IMR-90 (cell line): ENCODE measurements around the gene MRPS34. TPM values are rescaled to one million over a fixed set of nuclear protein-coding genes. Genes with fewer than 3 reads are reported as not detected.
A peak's percentile ranks its signal among the peaks of the same experiment; 100 is the strongest.

ENCODE experiments used
- ATAC-seq: fragments of 200-7000 bp; cut with Tn5 transposase; 2 replicates; pipeline ENCODE4 v1.9.1; 2020; ENCODE audit warnings: low read depth, mild to moderate bottlenecking, moderate library complexity
- Bru-seq: library from RNA; stranded (reverse); fragments of 400-500 nt; gene quantifications from one replicate; lab custom pipeline; 2021; lab: Mats Ljungman, UMichigan
- BruChase-seq, 2 experiments: library from RNA; stranded (reverse); fragments of 400-500 nt; gene quantifications; one replicate each; lab custom pipeline; 2021; lab: Mats Ljungman, UMichigan
- BruUV-seq: library from RNA; stranded (reverse); fragments of 400-500 nt; replicated peaks from 2 replicates; lab custom pipeline; 2021; lab: Mats Ljungman, UMichigan
- CTCF ChIA-PET: fragments of 300-600 bp; formaldehyde crosslinking; extraction: SDS; loops from one replicate; lab custom pipeline; 2021; ENCODE audit warnings: antibody characterized with exemption; lab: Yijun Ruan, JAX
- POLR2A ChIA-PET: fragments of 300-600 bp; sonication (Branson Sonifier 250); formaldehyde crosslinking; loops from one replicate; lab custom pipeline; 2022; ENCODE audit warnings: antibody characterized with exemption; ENCODE audit not compliant: unreplicated experiment; lab: Charles Lee
- DNase-seq: peaks from one replicate; pipeline ENCODE4 v3.0.0; 2013
- H2AFZ ChIP-seq: replicated peaks from 2 replicates; pipeline ENCODE3; 2013; ENCODE audit warnings: low read length, mild to moderate bottlenecking; ENCODE audit not compliant: poor library complexity
- H2AK5ac ChIP-seq: 2 replicates; pipeline ENCODE4 v1.6.1; 2013; ENCODE audit warnings: low read depth, low read length, inconsistent platforms
- H2AK9ac ChIP-seq: replicated peaks from 2 replicates; pipeline ENCODE3; 2013; ENCODE audit warnings: mild to moderate bottlenecking, low read depth, low read length, moderate library complexity; ENCODE audit not compliant: poor library complexity
- H2BK120ac ChIP-seq: 2 replicates; pipeline ENCODE4 v1.6.1; 2013; ENCODE audit warnings: low read depth, low read length, inconsistent platforms
- H2BK15ac ChIP-seq: 3 replicates; pipeline ENCODE4 v1.6.1; 2013; ENCODE audit warnings: low read depth, low read length, inconsistent platforms
- H2BK20ac ChIP-seq: 2 replicates; pipeline ENCODE4 v1.6.1; 2013; ENCODE audit warnings: low read depth, mild to moderate bottlenecking, inconsistent platforms, low read length, moderate library complexity
- H2BK5ac ChIP-seq: 2 replicates; pipeline ENCODE4 v1.6.1; 2013; ENCODE audit warnings: mild to moderate bottlenecking, low read depth, low read length, inconsistent platforms; ENCODE audit not compliant: poor library complexity, severe bottlenecking
- H3K14ac ChIP-seq: replicated peaks from 2 replicates; pipeline ENCODE4 v1.6.1; 2013; ENCODE audit warnings: low read depth, low read length, inconsistent platforms
- H3K18ac ChIP-seq: 2 replicates; pipeline ENCODE4 v1.6.1; 2013; ENCODE audit warnings: low read depth, low read length, control low read depth
- H3K23ac ChIP-seq: 2 replicates; pipeline ENCODE4 v1.6.1; 2013; ENCODE audit warnings: low read depth, low read length, inconsistent platforms
- H3K27ac ChIP-seq: 2 replicates; pipeline ENCODE4 v1.5.1; 2013; ENCODE audit warnings: mild to moderate bottlenecking, control low read depth, low read length; ENCODE audit not compliant: insufficient read depth
- H3K27me3 ChIP-seq: 2 replicates; pipeline ENCODE4 v1.6.1; 2013; ENCODE audit warnings: low read length; ENCODE audit not compliant: control insufficient read depth, insufficient read depth
- H3K36me3 ChIP-seq: 2 replicates; pipeline ENCODE4 v1.6.1; 2013; ENCODE audit warnings: low read length, mixed read lengths; ENCODE audit not compliant: control insufficient read depth, insufficient read depth
- H3K4ac ChIP-seq: 2 replicates; pipeline ENCODE4 v1.6.1; 2013; ENCODE audit warnings: low read depth, low read length, inconsistent platforms
- H3K4me1 ChIP-seq: 2 replicates; pipeline ENCODE4 v1.6.1; 2013; ENCODE audit warnings: low read length, mixed read lengths; ENCODE audit not compliant: control insufficient read depth, insufficient read depth
- H3K4me2 ChIP-seq: 2 replicates; pipeline ENCODE4 v1.6.1; 2013; ENCODE audit warnings: low read depth, mild to moderate bottlenecking, control low read depth, low read length, moderate library complexity
- H3K4me3 ChIP-seq: 2 replicates; pipeline ENCODE4 v1.5.1; 2013; ENCODE audit warnings: low read depth, mild to moderate bottlenecking, control low read depth, low read length, moderate library complexity; ENCODE audit not compliant: insufficient read depth
- H3K56ac ChIP-seq: 2 replicates; pipeline ENCODE4 v1.6.1; 2013; ENCODE audit warnings: low read length, inconsistent platforms; ENCODE audit not compliant: insufficient read depth; ENCODE audit errors: extremely low read depth
- H3K79me1 ChIP-seq, 2 experiments: 2 replicates each; pipeline ENCODE4 v1.6.1; 2013; ENCODE audit warnings: low read length in 2 of 2, inconsistent platforms in 1 of 2, low read depth in 1 of 2
- H3K9ac ChIP-seq: 2 replicates; pipeline ENCODE4 v1.6.1; 2013; ENCODE audit warnings: low read depth, low read length, control low read depth
- H3K9me1 ChIP-seq: 2 replicates; pipeline ENCODE4 v1.6.1; 2013; ENCODE audit warnings: low read length, inconsistent platforms; ENCODE audit not compliant: insufficient read depth
- H3K9me3 ChIP-seq: 2 replicates; pipeline ENCODE4 v1.6.1; 2013; ENCODE audit warnings: low read length; ENCODE audit not compliant: control insufficient read depth, insufficient read depth
- H4K20me1 ChIP-seq: 2 replicates; pipeline ENCODE4 v1.6.1; 2013; ENCODE audit warnings: low read length, inconsistent platforms; ENCODE audit not compliant: insufficient read depth
- H4K5ac ChIP-seq: 2 replicates; pipeline ENCODE4 v1.6.1; 2013; ENCODE audit warnings: mild to moderate bottlenecking, low read depth, low read length, control low read depth
- H4K8ac ChIP-seq, 2 experiments: 2 replicates each; pipeline ENCODE4 v1.6.1; 2013; ENCODE audit warnings: low read depth in 2 of 2, low read length in 2 of 2, control low read depth in 1 of 2, inconsistent platforms in 1 of 2
- H4K91ac ChIP-seq: 2 replicates; pipeline ENCODE4 v1.6.1; 2013; ENCODE audit warnings: low read depth, low read length, inconsistent platforms; ENCODE audit not compliant: insufficient read depth
- CHD1 ChIP-seq: IDR thresholded peaks from 2 replicates; pipeline ENCODE4 v1.6.1; 2012; ENCODE audit warnings: low read depth, low read length, improper control_type of control experiment
- ELK1 ChIP-seq: fragments of 150-350 bp; IDR thresholded peaks from 2 replicates; pipeline ENCODE4 v1.6.1; 2016; ENCODE audit warnings: low read depth, mild to moderate bottlenecking, low read length, moderate library complexity, borderline replicate concordance
- FOS ChIP-seq: fragments of 150-350 bp; IDR thresholded peaks from 2 replicates; pipeline ENCODE4 v1.6.1; 2016; ENCODE audit warnings: low read depth, low read length
- MAFK ChIP-seq: IDR thresholded peaks from 2 replicates; pipeline ENCODE4 v1.6.1; 2012; ENCODE audit warnings: low read depth, low read length, improper control_type of control experiment
- MAZ ChIP-seq: IDR thresholded peaks from 2 replicates; pipeline ENCODE4 v1.6.1; 2012; ENCODE audit warnings: low read depth, mild to moderate bottlenecking, low read length, improper control_type of control experiment, moderate library complexity, borderline replicate concordance
- MXI1 ChIP-seq: IDR thresholded peaks from 2 replicates; pipeline ENCODE4 v1.6.1; 2012; ENCODE audit warnings: low read depth, mild to moderate bottlenecking, low read length, moderate library complexity, borderline replicate concordance
- NFE2L2 ChIP-seq: fragments of 150-350 bp; IDR thresholded peaks from 2 replicates; pipeline ENCODE4 v1.6.1; 2016; ENCODE audit warnings: low read depth, mild to moderate bottlenecking, low read length
- POLR2A ChIP-seq: IDR thresholded peaks from 2 replicates; pipeline ENCODE4 v1.6.1; 2012; ENCODE audit warnings: mild to moderate bottlenecking, low read depth, low read length
- RCOR1 ChIP-seq: IDR thresholded peaks from 2 replicates; pipeline ENCODE4 v1.6.1; 2012; ENCODE audit warnings: mild to moderate bottlenecking, low read length, improper control_type of control experiment; ENCODE audit not compliant: insufficient replicate concordance
- RFX5 ChIP-seq: IDR thresholded peaks from 2 replicates; pipeline ENCODE4 v1.8.0; 2012; ENCODE audit warnings: low read depth, mild to moderate bottlenecking, low read length, moderate library complexity
- SMC3 ChIP-seq: fragments of 150-350 bp; IDR thresholded peaks from 2 replicates; pipeline ENCODE4 v1.6.1; 2016; ENCODE audit warnings: low read depth, mild to moderate bottlenecking, antibody characterized with exemption, low read length, moderate library complexity
- USF2 ChIP-seq: fragments of 150-350 bp; IDR thresholded peaks from 2 replicates; pipeline ENCODE4 v1.6.1; 2017; ENCODE audit warnings: mild to moderate bottlenecking, antibody characterized with exemption, low read length, low read depth
- WGBS, 2 experiments: methylation state at CpG; one replicate each; pipeline versions ENCODE4 v1.1.5 to v1.1.7; 2013; ENCODE audit warnings: missing lambda C conversion rate in 2 of 2; ENCODE audit not compliant: insufficient read length in 1 of 2; ENCODE audit errors: extremely low coverage in 2 of 2; 5-methylcytosine and 5-hydroxymethylcytosine counted together
- dilution Hi-C: fragments of 300-500 bp; cut with HindIII; formaldehyde crosslinking; loops from one replicate; pipeline ENCODE4 v1.14.3; 2018; ENCODE audit warnings: low sequenced_read_pairs; ENCODE audit not compliant: unreplicated experiment
- in situ Hi-C: fragments of 300-500 bp; cut with MboI; formaldehyde crosslinking; loops from 3 replicates; pipeline ENCODE4 v1.14.3; 2019; ENCODE audit warnings: low sequenced_read_pairs, inconsistent platforms, mixed read lengths
- intact Hi-C: fragments of 100-400 bp; cut with micrococcal nuclease; formaldehyde crosslinking; loops from 2 replicates; pipeline ENCODE4 v1.10.0; 2022
- long read RNA-seq: library from polyadenylated mRNA; unstranded; transcript quantifications from one replicate; pipeline ENCODE4 v2.0.0, GENCODE V29; 2021; ENCODE audit not compliant: unreplicated experiment
- polyA plus RNA-seq, 3 experiments: library from polyadenylated mRNA; depleted of rRNA; stranded (reverse); fragments of >200 nt; gene quantifications; 2 replicates each; pipeline ENCODE4 v1.2.3, GENCODE V29; 2012; ENCODE audit warnings: low replicate concordance in 1 of 3
- total RNA-seq: library from RNA; depleted of rRNA; stranded (reverse); fragments of >200 nt; gene quantifications from 2 replicates; pipeline ENCODE4 v1.2.3, GENCODE V29; 2012; rRNA removed

The MRPS34 gene
- total RNA-seq (68.5 and 73.3 TPM in 2 replicates), polyA plus RNA-seq (2012; rRNA removed) (80.4 and 87.2 TPM in 2 replicates), Bru-seq, nascent RNA (percentile 71 among the genes with signal in this experiment), BruChase-seq, experiment 1, labeled RNA remaining after a 6-hour chase (percentile 82 among the genes with signal in this experiment), BruChase-seq, experiment 2, labeled RNA remaining after a 2-hour chase (percentile 60 among the genes with signal in this experiment)
- 85.4 and 140 TPM in 2 replicates for polyA plus RNA-seq (2012; cell fraction: cytosol; rRNA removed)
- 69.2 and 93.1 TPM in 2 replicates for polyA plus RNA-seq (2012; cell fraction: nucleus; rRNA removed; ENCODE audit: low replicate concordance)
- long read RNA-seq, transcript MRPS34-202 (3 exons, 1,024 nt) = major isoform, 67 of 101 reads
- long read RNA-seq, transcript MRPS34-203 (2 exons, 713 nt) = minor isoform, 7 of 101 reads
- long read RNA-seq, partial matches to known transcripts = 5 of 101 reads
- long read RNA-seq, other reads (novel, unspliced or antisense) = 18 of 101 reads

- Histone ChIP-seq H3K9ac (peak within 1 kb of the TSS; percentile 88), H2BK15ac (no peak within 1 kb of the TSS), H4K5ac (peak within 1 kb of the TSS; percentile 68), H3K4ac (peak within 1 kb of the TSS; percentile 85), H2BK20ac (no peak within 1 kb of the TSS), H2AK9ac (peak within 1 kb of the TSS; percentile 100), H3K4me2 (peak within 1 kb of the TSS; percentile 93), H4K8ac (peak within 1 kb of the TSS; percentile 77 to 92), H3K27me3 (no peaks in the 10 kb centered on the region), H2AK5ac (peak within 1 kb of the TSS; percentile 93), H3K18ac (no peak within 1 kb of the TSS), H3K4me3 (peak within 1 kb of the TSS; percentile 93), H2AFZ (peak within 1 kb of the TSS; percentile 94), H3K79me1 (peaks cover 12 to 55% of the 10 kb centered on the region in 2 experiments), H3K23ac (peak within 1 kb of the TSS; percentile 69), H3K56ac (peak within 1 kb of the TSS; percentile 51), H2BK5ac (peak within 1 kb of the TSS; percentile 78), H3K36me3 (peaks cover 32% of the 10 kb centered on the region; the same call in 1 of the 2 replicates), H4K91ac (peak within 1 kb of the TSS; percentile 84), H2BK120ac (no peak within 1 kb of the TSS), H3K9me3 (no peaks in the 10 kb centered on the region), H3K27ac (peak within 1 kb of the TSS; percentile 85), H3K4me1 (peaks cover 13% of the 10 kb centered on the region), H4K20me1 (peaks cover 34% of the 10 kb centered on the region), H3K9me1 (0 out of 2 replicates have a peak, but pooled peaks cover 3% of the 10 kb centered on the region), H3K14ac (peak within 1 kb of the TSS; percentile 63)
- BruUV-seq = no TSS peak
- CTCF ChIA-PET = interaction anchor here (0.8 to 0.9 kb wide), 3 partner anchors 10 to 67 kb away, joined by 3 read pairs; partner anchors contain the start of genes NUBP2 and SPSB3
- POLR2A ChIA-PET = no interaction called here
- peak; percentile 83 for DNase-seq
- in situ Hi-C loops = no loop called here
- intact Hi-C loops = no loop called here
- dilution Hi-C loops = no loop called here
- 0% methylated on average over 26 of the region's 108 CpGs; no CpG with 5 or more reads in 1 of the 2 experiments for WGBS, 2 experiments
- peak; percentile 60 for ATAC-seq
- TF ChIP-seq FOS (peak; percentile 5; the same call in 1 of the 2 replicates), RCOR1 (no peak), SMC3 (peak; percentile 30; the same call in 1 of the 2 replicates), NFE2L2 (no peak), MAZ (peak; percentile 71; the same call in 1 of the 2 replicates), CHD1 (peak; percentile 66; the same call in 1 of the 2 replicates), USF2 (no peak), POLR2A (no peak), ELK1 (0 out of 2 replicates have a peak, but pooled peaks have one; percentile 44), RFX5 (no peak), MXI1 (peak; percentile 75; the same call in 1 of the 2 replicates), MAFK (no peak)
Measured at GRCh38 chr16:1772908-1773702, at the start of gene MRPS34. TSS of gene MRPS34 (minus strand) at chr16:1773134. CDS start at chr16:1773119, 15 bp downstream.
